Mesothelial cell of epicardium (in vitro differentiated cells): ENCODE measurements around the gene FHIT. TPM values are rescaled to one million over a fixed set of nuclear protein-coding genes. Genes with fewer than 3 reads are reported as not detected.

Experiments
- DNase-seq, 2 experiments: peaks; one replicate each; pipeline ENCODE4 v3.0.0; 2021; ENCODE audit warnings: low spot score in 2 of 2; ENCODE audit not compliant: unreplicated experiment in 2 of 2
- H3K27ac Mint-ChIP-seq: 2 replicates; pipeline ENCODE4 v1.8.0; 2021; ENCODE audit warnings: mixed read lengths
- H3K27me3 Mint-ChIP-seq: 2 replicates; pipeline ENCODE4 v1.8.0; 2021; ENCODE audit warnings: low read depth, mixed read lengths
- H3K36me3 Mint-ChIP-seq: 2 replicates; pipeline ENCODE4 v1.8.0; 2021; ENCODE audit warnings: mixed read lengths
- H3K4me1 Mint-ChIP-seq: 2 replicates; pipeline ENCODE4 v1.8.0; 2021; ENCODE audit warnings: mixed read lengths
- H3K4me3 Mint-ChIP-seq: 2 replicates; pipeline ENCODE4 v1.8.0; 2021; ENCODE audit warnings: mild to moderate bottlenecking, moderate library complexity, mixed read lengths
- H3K9me3 Mint-ChIP-seq: 2 replicates; pipeline ENCODE4 v1.8.0; 2021; ENCODE audit warnings: mixed read lengths
- total RNA-seq: library from RNA; stranded (reverse); gene quantifications from 3 replicates; pipeline ENCODE4 v1.2.1, GENCODE V29; 2021
- TF ChIP-seq, protein P1 (sequence below): fragments of 200-600 bp; sonication (generic); IDR thresholded peaks from one replicate; pipeline ENCODE4 v1.5.0; 2021; ENCODE audit warnings: antibody characterized with exemption; ENCODE audit not compliant: unreplicated experiment

FHIT gene
- total RNA-seq, 1 donor from 2014 or later = 10.7 TPM

DNA sequence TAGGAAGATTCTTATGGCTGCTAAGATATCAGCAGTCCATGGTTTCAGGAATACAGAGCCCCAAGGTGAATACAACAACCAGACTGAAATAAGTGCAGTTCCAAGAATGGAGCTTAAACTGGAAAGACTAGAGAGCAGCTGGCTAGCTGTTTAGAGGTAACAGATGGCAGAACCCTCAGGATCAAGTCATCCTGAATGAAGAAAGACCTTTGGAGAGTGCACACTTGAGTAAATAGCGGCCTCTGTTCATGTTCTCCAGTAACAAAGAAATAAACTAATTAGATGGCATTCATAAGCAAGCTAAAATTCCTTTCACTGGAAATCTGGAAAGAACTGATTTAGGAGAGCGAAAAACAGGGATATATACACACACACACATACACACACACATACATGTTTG, 968.4 kb downstream of the FHIT start:
- peaks cover 2% of the 10 kb centered on the region for H3K36me3 Mint-ChIP-seq

DNA sequence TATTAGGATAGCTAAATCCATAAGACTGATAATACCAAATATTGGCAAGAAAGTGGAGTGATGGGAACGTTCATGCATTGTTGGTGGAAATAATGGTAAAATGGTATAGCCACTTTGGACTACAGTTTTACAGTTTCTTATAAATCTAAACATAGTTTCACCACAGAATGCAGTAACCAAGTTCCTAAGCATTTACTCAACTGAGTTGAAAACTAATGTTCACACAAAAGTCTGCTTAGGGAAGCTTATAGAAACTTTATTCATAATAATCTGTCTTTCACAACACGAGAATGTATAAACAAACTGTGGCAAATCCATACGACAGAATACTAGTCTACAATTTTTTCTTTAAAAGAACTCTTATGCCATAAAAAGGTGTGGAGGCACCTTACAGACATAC, 969.3 kb downstream of the FHIT start:
- peaks cover 4% of the 10 kb centered on the region for H3K9me3 Mint-ChIP-seq
- H3K27ac Mint-ChIP-seq = no peak overlapping the region
- TF ChIP-seq, protein P1, sequence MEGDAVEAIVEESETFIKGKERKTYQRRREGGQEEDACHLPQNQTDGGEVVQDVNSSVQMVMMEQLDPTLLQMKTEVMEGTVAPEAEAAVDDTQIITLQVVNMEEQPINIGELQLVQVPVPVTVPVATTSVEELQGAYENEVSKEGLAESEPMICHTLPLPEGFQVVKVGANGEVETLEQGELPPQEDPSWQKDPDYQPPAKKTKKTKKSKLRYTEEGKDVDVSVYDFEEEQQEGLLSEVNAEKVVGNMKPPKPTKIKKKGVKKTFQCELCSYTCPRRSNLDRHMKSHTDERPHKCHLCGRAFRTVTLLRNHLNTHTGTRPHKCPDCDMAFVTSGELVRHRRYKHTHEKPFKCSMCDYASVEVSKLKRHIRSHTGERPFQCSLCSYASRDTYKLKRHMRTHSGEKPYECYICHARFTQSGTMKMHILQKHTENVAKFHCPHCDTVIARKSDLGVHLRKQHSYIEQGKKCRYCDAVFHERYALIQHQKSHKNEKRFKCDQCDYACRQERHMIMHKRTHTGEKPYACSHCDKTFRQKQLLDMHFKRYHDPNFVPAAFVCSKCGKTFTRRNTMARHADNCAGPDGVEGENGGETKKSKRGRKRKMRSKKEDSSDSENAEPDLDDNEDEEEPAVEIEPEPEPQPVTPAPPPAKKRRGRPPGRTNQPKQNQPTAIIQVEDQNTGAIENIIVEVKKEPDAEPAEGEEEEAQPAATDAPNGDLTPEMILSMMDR = no peak
- no peak overlapping the region for H3K4me3 Mint-ChIP-seq
- DNase-seq = no peak
- peaks cover 2% of the 10 kb centered on the region for H3K36me3 Mint-ChIP-seq
- H3K27me3 Mint-ChIP-seq = no peaks in the 10 kb centered on the region
- peaks cover 8% of the 10 kb centered on the region for H3K4me1 Mint-ChIP-seq

More for the DNA sequence above, 968.4 kb downstream of the FHIT start:
- TF ChIP-seq, protein P1 = no peak
- H3K4me1 Mint-ChIP-seq = peaks cover 3% of the 10 kb centered on the region
- no peak overlapping the region for H3K4me3 Mint-ChIP-seq
- no peaks in the 10 kb centered on the region for H3K27me3 Mint-ChIP-seq
- H3K27ac Mint-ChIP-seq = no peak overlapping the region
- no peak for DNase-seq
- peaks cover 4% of the 10 kb centered on the region for H3K9me3 Mint-ChIP-seq

DNA sequence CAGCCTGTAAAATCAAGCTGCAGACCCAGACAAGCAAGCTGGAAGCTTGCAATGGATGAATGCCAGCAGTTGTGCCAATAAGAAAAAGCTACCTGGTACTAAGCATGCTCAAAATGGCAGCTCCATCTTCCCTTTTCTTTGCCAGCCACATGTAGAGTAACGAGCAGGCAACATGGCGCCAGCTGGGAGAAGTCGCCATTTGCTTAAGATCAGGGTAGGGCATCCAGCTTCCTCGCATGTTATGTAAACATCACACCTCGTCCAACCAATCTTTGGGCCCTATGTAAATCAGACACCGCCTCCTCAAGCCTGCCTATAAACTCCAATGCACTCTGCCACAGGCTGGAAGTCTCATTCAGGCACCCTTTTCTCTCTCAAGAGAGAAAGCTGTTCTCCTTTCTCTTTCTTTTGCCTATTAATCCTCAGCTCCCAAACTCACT, 973.9 kb downstream of the FHIT start:
- TF ChIP-seq, protein P1 = no peak
- no peak overlapping the region for H3K27ac Mint-ChIP-seq
- no peaks in the 10 kb centered on the region for H3K27me3 Mint-ChIP-seq
- no peak overlapping the region for H3K4me3 Mint-ChIP-seq
- peaks cover 13% of the 10 kb centered on the region for H3K4me1 Mint-ChIP-seq
- peaks cover 2% of the 10 kb centered on the region for H3K36me3 Mint-ChIP-seq
- DNase-seq = no peak
- peaks cover 8% of the 10 kb centered on the region for H3K9me3 Mint-ChIP-seq

DNA sequence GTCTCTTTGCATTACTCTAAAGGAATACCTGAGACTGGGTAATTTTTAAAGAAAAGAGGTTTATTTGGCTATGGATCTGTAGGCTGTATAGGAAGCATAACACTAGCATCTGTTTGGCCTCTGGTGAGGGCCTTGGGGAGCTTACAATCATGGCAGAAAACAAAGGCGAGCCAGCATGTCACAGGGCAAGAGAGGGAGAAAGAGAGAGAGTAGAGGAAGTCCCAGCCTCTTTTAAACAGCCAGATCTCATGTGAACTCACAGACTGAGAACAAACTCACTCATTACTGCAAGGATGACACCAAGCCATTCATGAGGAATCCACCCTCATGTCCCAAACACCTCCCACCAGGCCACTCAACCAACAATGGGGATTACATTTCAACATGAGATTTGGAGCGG, 974.6 kb downstream of the FHIT start:
- H3K4me3 Mint-ChIP-seq = no peak overlapping the region
- TF ChIP-seq, protein P1 = no peak
- H3K36me3 Mint-ChIP-seq = peaks cover 2% of the 10 kb centered on the region
- H3K9me3 Mint-ChIP-seq = peaks cover 8% of the 10 kb centered on the region
- peaks cover 15% of the 10 kb centered on the region for H3K4me1 Mint-ChIP-seq
- H3K27me3 Mint-ChIP-seq = no peaks in the 10 kb centered on the region
- no peak overlapping the region for H3K27ac Mint-ChIP-seq
- no peak for DNase-seq

DNA sequence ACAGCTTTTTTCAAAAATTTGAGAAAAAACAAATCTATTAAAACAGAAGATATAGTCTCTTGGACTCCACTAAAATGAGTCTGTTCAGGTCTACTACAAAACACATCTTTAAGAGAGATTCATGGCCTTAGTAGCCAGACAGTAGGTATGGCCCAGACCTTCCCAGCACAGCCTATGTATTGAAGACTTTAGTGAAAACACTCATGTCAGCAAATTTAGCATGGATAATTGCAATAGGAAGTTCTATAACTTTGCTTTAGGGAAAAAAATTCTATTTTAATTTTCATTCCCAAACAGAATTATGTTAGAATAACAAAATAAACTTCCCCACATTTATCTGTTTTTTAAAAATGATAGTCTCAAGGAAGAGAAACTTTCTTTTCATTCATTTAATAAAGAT, 976.6 kb downstream of the FHIT start:
- H3K27me3 Mint-ChIP-seq = no peaks in the 10 kb centered on the region
- no peaks in the 10 kb centered on the region for H3K36me3 Mint-ChIP-seq
- H3K4me1 Mint-ChIP-seq = peaks cover 28% of the 10 kb centered on the region
- TF ChIP-seq, protein P1 = no peak
- H3K27ac Mint-ChIP-seq = no peak overlapping the region
- H3K9me3 Mint-ChIP-seq = peaks cover 8% of the 10 kb centered on the region
- DNase-seq = no peak
- no peak overlapping the region for H3K4me3 Mint-ChIP-seq

DNA sequence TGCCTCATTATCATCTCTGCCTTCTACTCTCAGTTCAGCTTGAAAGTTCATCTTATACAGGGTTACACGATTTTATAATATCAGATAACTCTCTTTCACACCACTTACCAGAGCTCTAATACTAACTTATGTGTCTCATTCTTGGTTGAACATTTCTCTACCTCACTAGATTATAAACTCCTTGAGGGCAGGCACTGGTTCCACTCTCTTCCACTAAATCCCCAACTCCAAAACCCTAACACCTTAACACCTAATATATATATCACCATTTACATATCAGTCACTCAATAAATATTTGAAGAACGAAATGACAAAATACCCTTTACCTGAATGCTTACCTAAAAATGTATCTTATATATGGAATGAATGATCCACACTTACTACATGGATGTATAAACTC, 977.2 kb downstream of the FHIT start:
- Mint-ChIP-seq H3K4me3 (no peak overlapping the region), H3K4me1 (peaks cover 33% of the 10 kb centered on the region), H3K36me3 (no peaks in the 10 kb centered on the region), H3K27me3 (no peaks in the 10 kb centered on the region), H3K27ac (no peak overlapping the region), H3K9me3 (peaks cover 8% of the 10 kb centered on the region)
- no peak for DNase-seq
- TF ChIP-seq, protein P1 = no peak
